K562 (cell line): ENCODE results near the gene KCTD15. TPM values are rescaled to one million over a fixed set of nuclear protein-coding genes. Genes with fewer than 3 reads are reported as not detected.

ENCODE experiments used
- DLX4 ChIP-seq: fragments of 250-450 bp; sonication (Bioruptor Pico); IDR thresholded peaks from 2 replicates; pipeline ENCODE4 v1.6.1; 2021; ENCODE audit warnings: mild to moderate bottlenecking
- HMG20B ChIP-seq: fragments of 250-450 bp; sonication (Bioruptor Pico); IDR thresholded peaks from 2 replicates; pipeline ENCODE4 v1.5.0; 2021; ENCODE audit warnings: mild to moderate bottlenecking
- ILK ChIP-seq: fragments of 450-650 bp; IDR thresholded peaks from 2 replicates; pipeline ENCODE4 v1.6.1; 2016; ENCODE audit warnings: missing genetic modification characterization, low read depth, mild to moderate bottlenecking, missing compliant biosample characterization, moderate library complexity, borderline replicate concordance
- MAFF ChIP-seq: IDR thresholded peaks from 2 replicates; pipeline ENCODE4 v1.6.1; 2012; ENCODE audit warnings: low read length, improper control_type of control experiment
- POLR3G ChIP-seq: IDR thresholded peaks from 2 replicates; pipeline ENCODE4 v1.6.1; 2011; ENCODE audit not compliant: insufficient read length, insufficient replicate concordance; ENCODE audit errors: extremely low read depth
- ZBTB40 ChIP-seq, 2 experiments: fragments of 450-650 bp in 1 of 2; sonication (generic) in 1 of 2; formaldehyde crosslinking in 1 of 2; IDR thresholded peaks; 2 replicates each; pipeline versions ENCODE4 v1.7.1 to v1.9.0; 2016 to 2022; ENCODE audit warnings: inconsistent platforms in 1 of 2, mild to moderate bottlenecking in 1 of 2, missing genetic modification reagents in 1 of 2
- ZNF282 ChIP-seq: sonication (generic); formaldehyde crosslinking; IDR thresholded peaks from 2 replicates; pipeline ENCODE4 v1.8.1; 2023; ENCODE audit warnings: missing genetic modification reagents
- polyA plus RNA-seq, 8 experiments: library from polyadenylated mRNA; depleted of rRNA in 4 of 8; stranded (reverse) in 5 of 8; unstranded in 3 of 8; fragments of >200 nt; fragmentation: Nextera tagmentation in 2 of 8; fragmentation: Illumina TruSeq in 1 of 8; extraction: Ambion mirVana in 2 of 8; extraction: Trizol in 1 of 8; gene quantifications; 2 replicates each; pipeline versions ENCODE4 v1.2.1 to v1.2.3, GENCODE V29; 2011 to 2014; ENCODE audit warnings: inconsistent platforms in 1 of 8, missing spikeins in 1 of 8
- total RNA-seq, 7 experiments: library from RNA; depleted of rRNA in 6 of 7; stranded (reverse); fragments of >200 nt in 6 of 7; fragmentation: Illumina TruSeq in 2 of 7; extraction: Trizol in 2 of 7; gene quantifications; 2 replicates each; pipeline versions ENCODE4 v1.2.1 to v1.2.3, GENCODE V29; 2011 to 2021; ENCODE audit warnings: low replicate concordance in 1 of 7
- TF ChIP-seq, protein P1 (sequence below): fragments of 450-650 bp; IDR thresholded peaks from 2 replicates; pipeline ENCODE4 v1.6.1; 2017; ENCODE audit warnings: antibody characterized with exemption

Gene KCTD15
- total and polyA plus RNA-seq, 9 of the 15 experiments (the other 6 are each of a cell fraction or from before 2014, with no cell fraction given): 1.7 to 49.0 (median 11.8) TPM

- TF ChIP-seq ZBTB40 (IDR thresholded peaks at IDR 0.05) (no peak), ZBTB40 (CRISPR knock-in tag; IDR thresholded peaks at IDR 0.05) (no peak), DLX4 (CRISPR knock-in tag) (no peak), ILK (tag) (no peak), HMG20B (CRISPR knock-in tag) (no peak), MAFF (no peak), ZNF282 (CRISPR knock-in tag) (no peak), POLR3G (no peak)
- TF ChIP-seq, protein P1, sequence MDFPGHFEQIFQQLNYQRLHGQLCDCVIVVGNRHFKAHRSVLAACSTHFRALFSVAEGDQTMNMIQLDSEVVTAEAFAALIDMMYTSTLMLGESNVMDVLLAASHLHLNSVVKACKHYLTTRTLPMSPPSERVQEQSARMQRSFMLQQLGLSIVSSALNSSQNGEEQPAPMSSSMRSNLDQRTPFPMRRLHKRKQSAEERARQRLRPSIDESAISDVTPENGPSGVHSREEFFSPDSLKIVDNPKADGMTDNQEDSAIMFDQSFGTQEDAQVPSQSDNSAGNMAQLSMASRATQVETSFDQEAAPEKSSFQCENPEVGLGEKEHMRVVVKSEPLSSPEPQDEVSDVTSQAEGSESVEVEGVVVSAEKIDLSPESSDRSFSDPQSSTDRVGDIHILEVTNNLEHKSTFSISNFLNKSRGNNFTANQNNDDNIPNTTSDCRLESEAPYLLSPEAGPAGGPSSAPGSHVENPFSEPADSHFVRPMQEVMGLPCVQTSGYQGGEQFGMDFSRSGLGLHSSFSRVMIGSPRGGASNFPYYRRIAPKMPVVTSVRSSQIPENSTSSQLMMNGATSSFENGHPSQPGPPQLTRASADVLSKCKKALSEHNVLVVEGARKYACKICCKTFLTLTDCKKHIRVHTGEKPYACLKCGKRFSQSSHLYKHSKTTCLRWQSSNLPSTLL: no peak
Measured at GRCh38 chr19:33766623-33767022, 30.0 kb upstream of the KCTD15 start (continued).
